HepG2 (cell line): ENCODE results near the gene CTSW. TPM values are rescaled to one million over a fixed set of nuclear protein-coding genes. Genes with fewer than 3 reads are reported as not detected.

Experiments used
- ARHGAP35 ChIP-seq: sonication (generic); formaldehyde crosslinking; IDR thresholded peaks from 2 replicates; pipeline ENCODE4 v1.9.0; 2022; ENCODE audit warnings: mild to moderate bottlenecking, inconsistent platforms, moderate library complexity, missing genetic modification reagents, borderline replicate concordance
- CREM ChIP-seq, 2 experiments: sonication (generic) in 1 of 2; formaldehyde crosslinking in 1 of 2; IDR thresholded peaks; 2 replicates each; pipeline versions ENCODE4 v1.4.0 to v1.6.1; 2016 to 2020; ENCODE audit warnings: antibody characterized with exemption in 1 of 2, mild to moderate bottlenecking in 1 of 2, missing genetic modification reagents in 1 of 2
- HDAC2 ChIP-seq: sonication (generic); formaldehyde crosslinking; IDR thresholded peaks from 2 replicates; pipeline ENCODE4 v1.4.0; 2020; ENCODE audit warnings: missing genetic modification reagents
- HNRNPK ChIP-seq: fragments of 200-400 bp; formaldehyde crosslinking; IDR thresholded peaks from 2 replicates; pipeline ENCODE4 v1.6.1; 2018; ENCODE audit warnings: low read length, low read depth, moderate library complexity, mild to moderate bottlenecking; ENCODE audit not compliant: poor library complexity, severe bottlenecking
- NR2C2 ChIP-seq: sonication (generic); formaldehyde crosslinking; IDR thresholded peaks from 2 replicates; pipeline ENCODE4 v1.4.0; 2020; ENCODE audit warnings: missing genetic modification reagents, mild to moderate bottlenecking, moderate library complexity, borderline replicate concordance
- SAP130 ChIP-seq: IDR thresholded peaks from 2 replicates; pipeline ENCODE4 v1.6.1; 2016; ENCODE audit warnings: low read depth
- ZNF235 ChIP-seq: sonication (generic); formaldehyde crosslinking; IDR thresholded peaks from 2 replicates; pipeline ENCODE4 v1.8.1; 2023; ENCODE audit warnings: mild to moderate bottlenecking, missing genetic modification reagents, borderline replicate concordance
- ZNF350 ChIP-seq: sonication (generic); formaldehyde crosslinking; IDR thresholded peaks from 2 replicates; pipeline ENCODE4 v1.4.0; 2020; ENCODE audit warnings: mild to moderate bottlenecking, low read depth, missing genetic modification reagents, borderline replicate concordance
- ZNF841 ChIP-seq: sonication (generic); formaldehyde crosslinking; IDR thresholded peaks from 2 replicates; pipeline ENCODE4 v1.8.1; 2023; ENCODE audit warnings: missing genetic modification reagents, borderline replicate concordance
- ZNF883 ChIP-seq: sonication (generic); formaldehyde crosslinking; IDR thresholded peaks from 2 replicates; pipeline ENCODE4 v1.5.1; 2020; ENCODE audit warnings: mild to moderate bottlenecking, missing genetic modification reagents; ENCODE audit errors: not compliant biosample characterization
- ZSCAN21 ChIP-seq: sonication (generic); formaldehyde crosslinking; IDR thresholded peaks from 2 replicates; pipeline ENCODE4 v1.8.0; 2022; ENCODE audit warnings: mild to moderate bottlenecking, missing genetic modification reagents, moderate library complexity, borderline replicate concordance
- ZZZ3 ChIP-seq: sonication (generic); formaldehyde crosslinking; IDR thresholded peaks from 2 replicates; pipeline ENCODE4 v1.4.0; 2020; ENCODE audit warnings: missing genetic modification reagents, mild to moderate bottlenecking, borderline replicate concordance
- polyA plus RNA-seq, 8 experiments: library from polyadenylated mRNA; depleted of rRNA in 3 of 8; stranded (reverse) in 7 of 8; unstranded in 1 of 8; fragments of >200 nt; fragmentation: Illumina TruSeq in 4 of 8; extraction: Trizol in 4 of 8; gene quantifications; 2 replicates each; pipeline versions ENCODE4 v1.2.1 to v1.2.3, GENCODE V29; 2011 to 2016; ENCODE audit warnings: low read depth in 4 of 8, missing spikeins in 1 of 8, mixed read lengths in 1 of 8; ENCODE audit not compliant: insufficient read depth in 1 of 8
- total RNA-seq, 5 experiments: library from RNA; depleted of rRNA; stranded (reverse); fragments of >200 nt; fragmentation: Illumina TruSeq; extraction: Trizol; gene quantifications; 2 replicates each; pipeline ENCODE4 v1.2.3, GENCODE V29; 2016; ENCODE audit warnings: low read depth in 1 of 5
- TF ChIP-seq, protein P1 (sequence below): sonication (generic); formaldehyde crosslinking; IDR thresholded peaks from 2 replicates; pipeline ENCODE4 v1.5.0; 2020; ENCODE audit warnings: missing genetic modification reagents
- TF ChIP-seq, protein P2 (sequence below): sonication (generic); formaldehyde crosslinking; IDR thresholded peaks from 2 replicates; pipeline ENCODE4 v1.8.0; 2022; ENCODE audit warnings: mild to moderate bottlenecking, missing genetic modification reagents; ENCODE audit not compliant: insufficient replicate concordance
- TF ChIP-seq, protein P3 (sequence below): sonication (generic); formaldehyde crosslinking; IDR thresholded peaks from 2 replicates; pipeline ENCODE4 v1.4.0; 2020; ENCODE audit warnings: missing genetic modification reagents, borderline replicate concordance

The CTSW gene
- total and polyA plus RNA-seq, 2 of the 13 experiments (the other 11 are each of a cell fraction or from before 2014, with no cell fraction given): 0.09 TPM; not detected in 1

DNA sequence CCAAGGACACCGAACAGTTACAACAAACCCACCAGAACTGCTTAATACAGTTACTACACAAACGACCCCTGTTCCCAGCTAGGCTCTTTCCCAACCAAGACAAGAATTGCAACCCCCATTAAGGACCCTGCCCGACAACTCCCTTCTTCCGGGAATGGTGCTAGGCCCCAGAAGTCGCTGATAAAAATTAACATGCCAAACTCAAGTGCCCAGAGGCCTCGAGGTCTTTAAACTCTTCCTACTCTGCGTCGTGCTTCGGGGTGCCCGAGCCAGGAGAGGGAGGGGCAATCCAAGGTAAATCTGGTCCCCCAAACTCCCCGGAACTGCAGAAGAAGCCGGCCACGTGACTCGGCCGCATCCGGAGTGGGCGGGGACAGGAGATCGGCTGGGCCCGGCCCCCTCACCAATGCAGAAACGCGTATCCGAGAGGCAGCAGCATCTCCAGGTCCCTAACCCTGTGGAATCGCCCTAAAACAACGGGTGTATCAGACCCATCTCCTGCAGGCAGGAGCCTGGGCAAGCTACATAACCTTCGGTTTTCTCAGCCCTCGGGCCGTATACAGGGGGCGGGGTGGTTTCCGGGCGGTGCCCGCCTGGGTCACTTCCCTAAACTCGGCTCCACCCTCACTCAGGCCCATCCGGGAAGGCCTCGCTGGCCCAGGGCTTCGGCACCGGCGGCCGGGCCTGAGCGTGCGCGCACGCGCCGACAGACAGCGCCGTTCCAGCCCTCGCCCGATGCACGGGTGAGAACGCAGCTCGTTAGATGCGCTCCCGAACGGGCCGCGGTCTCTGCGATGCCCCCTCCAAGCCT, 22.7 kb upstream of the CTSW start (continued):
- TF ChIP-seq HNRNPK (no peak), ZZZ3 (CRISPR knock-in tag) (no peak), HDAC2 (CRISPR knock-in tag) (peak; percentile 27; the same call in 1 of the 2 replicates), CREM (IDR thresholded peaks at IDR 0.05) (no peak), CREM (CRISPR knock-in tag; IDR thresholded peaks at IDR 0.05) (no peak), ZSCAN21 (no peak; the same call in 1 of the 2 replicates), ZNF235 (peak; percentile 58; the same call in 1 of the 2 replicates), NR2C2 (CRISPR knock-in tag) (peak; percentile 40; the same call in 1 of the 2 replicates), ZNF841 (no peak), ZNF883 (no peak), SAP130 (CRISPR knock-in tag) (peak; percentile 86), ARHGAP35 (CRISPR knock-in tag) (peak; percentile 25; the same call in 1 of the 2 replicates), ZNF350 (CRISPR knock-in tag) (no peak; the same call in none of the 2 replicates)
- TF ChIP-seq, protein P1, sequence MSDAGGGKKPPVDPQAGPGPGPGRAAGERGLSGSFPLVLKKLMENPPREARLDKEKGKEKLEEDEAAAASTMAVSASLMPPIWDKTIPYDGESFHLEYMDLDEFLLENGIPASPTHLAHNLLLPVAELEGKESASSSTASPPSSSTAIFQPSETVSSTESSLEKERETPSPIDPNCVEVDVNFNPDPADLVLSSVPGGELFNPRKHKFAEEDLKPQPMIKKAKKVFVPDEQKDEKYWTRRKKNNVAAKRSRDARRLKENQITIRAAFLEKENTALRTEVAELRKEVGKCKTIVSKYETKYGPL: no peak; the same call in 1 of the 2 replicates
- TF ChIP-seq, protein P2, sequence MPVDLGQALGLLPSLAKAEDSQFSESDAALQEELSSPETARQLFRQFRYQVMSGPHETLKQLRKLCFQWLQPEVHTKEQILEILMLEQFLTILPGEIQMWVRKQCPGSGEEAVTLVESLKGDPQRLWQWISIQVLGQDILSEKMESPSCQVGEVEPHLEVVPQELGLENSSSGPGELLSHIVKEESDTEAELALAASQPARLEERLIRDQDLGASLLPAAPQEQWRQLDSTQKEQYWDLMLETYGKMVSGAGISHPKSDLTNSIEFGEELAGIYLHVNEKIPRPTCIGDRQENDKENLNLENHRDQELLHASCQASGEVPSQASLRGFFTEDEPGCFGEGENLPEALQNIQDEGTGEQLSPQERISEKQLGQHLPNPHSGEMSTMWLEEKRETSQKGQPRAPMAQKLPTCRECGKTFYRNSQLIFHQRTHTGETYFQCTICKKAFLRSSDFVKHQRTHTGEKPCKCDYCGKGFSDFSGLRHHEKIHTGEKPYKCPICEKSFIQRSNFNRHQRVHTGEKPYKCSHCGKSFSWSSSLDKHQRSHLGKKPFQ (CRISPR knock-in tag): peak; percentile 13
- TF ChIP-seq, protein P3, sequence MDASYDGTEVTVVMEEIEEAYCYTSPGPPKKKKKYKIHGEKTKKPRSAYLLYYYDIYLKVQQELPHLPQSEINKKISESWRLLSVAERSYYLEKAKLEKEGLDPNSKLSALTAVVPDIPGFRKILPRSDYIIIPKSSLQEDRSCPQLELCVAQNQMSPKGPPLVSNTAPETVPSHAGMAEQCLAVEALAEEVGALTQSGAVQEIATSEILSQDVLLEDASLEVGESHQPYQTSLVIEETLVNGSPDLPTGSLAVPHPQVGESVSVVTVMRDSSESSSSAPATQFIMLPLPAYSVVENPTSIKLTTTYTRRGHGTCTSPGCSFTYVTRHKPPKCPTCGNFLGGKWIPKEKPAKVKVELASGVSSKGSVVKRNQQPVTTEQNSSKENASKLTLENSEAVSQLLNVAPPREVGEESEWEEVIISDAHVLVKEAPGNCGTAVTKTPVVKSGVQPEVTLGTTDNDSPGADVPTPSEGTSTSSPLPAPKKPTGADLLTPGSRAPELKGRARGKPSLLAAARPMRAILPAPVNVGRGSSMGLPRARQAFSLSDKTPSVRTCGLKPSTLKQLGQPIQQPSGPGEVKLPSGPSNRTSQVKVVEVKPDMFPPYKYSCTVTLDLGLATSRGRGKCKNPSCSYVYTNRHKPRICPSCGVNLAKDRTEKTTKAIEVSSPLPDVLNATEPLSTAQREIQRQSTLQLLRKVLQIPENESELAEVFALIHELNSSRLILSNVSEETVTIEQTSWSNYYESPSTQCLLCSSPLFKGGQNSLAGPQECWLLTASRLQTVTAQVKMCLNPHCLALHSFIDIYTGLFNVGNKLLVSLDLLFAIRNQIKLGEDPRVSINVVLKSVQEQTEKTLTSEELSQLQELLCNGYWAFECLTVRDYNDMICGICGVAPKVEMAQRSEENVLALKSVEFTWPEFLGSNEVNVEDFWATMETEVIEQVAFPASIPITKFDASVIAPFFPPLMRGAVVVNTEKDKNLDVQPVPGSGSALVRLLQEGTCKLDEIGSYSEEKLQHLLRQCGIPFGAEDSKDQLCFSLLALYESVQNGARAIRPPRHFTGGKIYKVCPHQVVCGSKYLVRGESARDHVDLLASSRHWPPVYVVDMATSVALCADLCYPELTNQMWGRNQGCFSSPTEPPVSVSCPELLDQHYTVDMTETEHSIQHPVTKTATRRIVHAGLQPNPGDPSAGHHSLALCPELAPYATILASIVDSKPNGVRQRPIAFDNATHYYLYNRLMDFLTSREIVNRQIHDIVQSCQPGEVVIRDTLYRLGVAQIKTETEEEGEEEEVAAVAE (CRISPR knock-in tag): peak; percentile 48; the same call in 1 of the 2 replicates
